Germinal center (tissue), 1 donor: Measurements from ENCODE around the gene HEMGN.
A peak's percentile ranks its signal among the peaks of the same experiment; 100 is the strongest.
"Not testable (repeated sequence)": the region's sequence is repeated elsewhere in the genome, so short reads cannot be mapped to it uniquely, and the experiment has no call there.

Experiments used
- DNase-seq: peaks from one replicate; pipeline ENCODE4 v3.0.0; 2012; ENCODE audit warnings: mixed read lengths, low spot score

Gene HEMGN

GRCh38 chr9:97938081-97938644 lies at the start of gene HEMGN:
HEMGN (minus strand) TSS chr9:97938172; CDS start chr9:97938136, 36 bp downstream.
- DNase-seq, result peak; percentile 59

- DNase-seq, result peak; percentile 47
Measured at GRCh38 chr9:97987487-97987886, 49.5 kb upstream of the HEMGN start.

- no peak for DNase-seq
Measured at GRCh38 chr9:97985058-97985861, 47.3 kb upstream of the HEMGN start.

GRCh38 chr9:97984188-97985057 lies 46.5 kb upstream of the HEMGN start:
- DNase-seq, result peak; percentile 76

- peak; percentile 67 for DNase-seq
Measured at GRCh38 chr9:97983589-97984187, 45.7 kb upstream of the HEMGN start.

GRCh38 chr9:97982683-97983588 lies 45.0 kb upstream of the HEMGN start, which contains the start of gene ANP32B:
ANP32B (plus strand) TSS chr9:97983341; CDS start chr9:97983556, 215 bp downstream.
- peak; percentile 90 for DNase-seq

- no peak for DNase-seq
Measured at GRCh38 chr9:97981846-97982682, 44.1 kb upstream of the HEMGN start.

- no peak for DNase-seq
Measured at GRCh38 chr9:97980918-97981845, 43.2 kb upstream of the HEMGN start.

GRCh38 chr9:97980479-97980803 lies 42.5 kb upstream of the HEMGN start:
- DNase-seq, result no peak

- DNase-seq, result no peak
Measured at GRCh38 chr9:97979788-97980478, 42.0 kb upstream of the HEMGN start.

- DNase-seq, result no peak
Measured at GRCh38 chr9:97978371-97979130, 40.6 kb upstream of the HEMGN start.

GRCh38 chr9:97976633-97977032 lies 38.7 kb upstream of the HEMGN start:
- not testable (repeated sequence) for DNase-seq

GRCh38 chr9:97975376-97975775 lies 37.4 kb upstream of the HEMGN start:
- no peak for DNase-seq

- no peak for DNase-seq
Measured at GRCh38 chr9:97972753-97973152, 34.8 kb upstream of the HEMGN start.

- no peak for DNase-seq
Measured at GRCh38 chr9:97970165-97970564, 32.2 kb upstream of the HEMGN start.

- no peak for DNase-seq
Measured at GRCh38 chr9:97969014-97969413, 31.0 kb upstream of the HEMGN start.

GRCh38 chr9:97966493-97966892 lies 28.5 kb upstream of the HEMGN start:
- peak; percentile 44 for DNase-seq

- no peak for DNase-seq
Measured at GRCh38 chr9:97964901-97965300, 26.9 kb upstream of the HEMGN start.
